C4-2B (cell line): ENCODE data around the gene RASD1.

Experiments
- CTCF ChIP-seq: fragments of 450-650 bp; conservative IDR thresholded peaks from 2 replicates; pipeline ENCODE4 v1.5.1; 2017; ENCODE audit warnings: mild to moderate bottlenecking
- ZFX ChIP-seq: fragments of 450-650 bp; IDR thresholded peaks from 2 replicates; pipeline ENCODE4 v1.6.1; 2017

- no peak for TF ChIP-seq CTCF
- no peak for TF ChIP-seq ZFX
Observed at GRCh38 chr17:17484451-17484899, 11.7 kb downstream of the RASD1 start.
